ENCODE data around the gene PPFIA1. TPM values are rescaled to one million over a fixed set of nuclear protein-coding genes. Genes with fewer than 3 reads are reported as not detected.
A peak's percentile ranks its signal among the peaks of the same experiment; 100 is the strongest.

Gene PPFIA1
- polyA plus RNA-seq, 3 donors from 2014 or later = 4.6 to 13.4 (median 6.3) TPM

DNA sequence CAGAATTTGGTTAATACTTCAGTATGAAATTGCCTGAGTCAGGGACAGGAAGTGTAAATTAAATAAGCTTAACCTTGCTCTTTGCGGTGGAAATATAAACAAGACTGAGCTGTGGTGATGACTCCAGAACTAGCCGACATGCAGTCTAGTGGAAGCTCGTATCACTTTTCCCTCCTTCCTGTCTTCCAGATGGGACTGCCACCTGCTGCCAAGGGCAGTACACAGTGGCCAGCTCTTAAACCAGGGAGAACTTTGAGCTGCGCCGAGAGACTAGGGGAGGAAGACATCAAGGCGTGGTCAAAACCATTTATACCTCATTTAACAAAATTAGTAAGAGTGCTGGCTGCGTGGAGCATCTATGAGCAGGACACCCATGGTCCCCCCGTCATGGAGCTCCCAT lies 96.6 kb downstream of the PPFIA1 start:
- peak overlapping the region; percentile 20 to 91 (median 71) for H3K4me3 Mint-ChIP-seq
- no peaks in the 10 kb centered on the region for H3K9me3 Mint-ChIP-seq
- peaks cover 20 to 39% (median 37%) of the 10 kb centered on the region in 3 donors for H3K36me3 Mint-ChIP-seq
- H3K27ac Mint-ChIP-seq = peak overlapping the region in 1 of 6 donors; percentile 2
- H3K27me3 Mint-ChIP-seq (ENCODE audit: low read depth in 3 of 3) = peaks cover 13 to 31% (median 17%) of the 10 kb centered on the region in 3 donors
- H3K4me1 Mint-ChIP-seq = peaks cover 37 to 38% of the 10 kb centered on the region in 2 donors
- no peak for DNase-seq

DNA sequence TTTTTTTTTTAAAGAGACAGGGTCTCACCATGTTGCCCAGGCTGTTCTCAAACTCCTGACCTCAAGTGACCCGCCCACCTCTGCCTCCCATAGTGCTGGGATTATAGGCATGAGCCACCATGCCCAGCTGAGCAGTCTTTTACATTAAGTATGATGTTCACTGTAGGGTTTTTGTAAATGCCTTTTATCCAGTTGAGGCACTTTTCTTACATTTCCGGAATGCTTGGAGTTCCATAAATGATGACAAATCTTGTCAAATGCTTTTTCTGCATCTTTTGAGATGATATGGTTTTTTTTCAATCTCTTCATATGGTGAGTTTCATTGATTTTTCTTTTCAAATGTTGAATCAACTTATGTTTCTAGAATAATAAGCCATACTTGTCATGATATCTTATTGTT lies 98.5 kb downstream of the PPFIA1 start:
- no peak overlapping the region for H3K27ac Mint-ChIP-seq
- no peak for DNase-seq
- no peak overlapping the region for H3K4me3 Mint-ChIP-seq
- H3K4me1 Mint-ChIP-seq = peaks cover 35 to 37% of the 10 kb centered on the region in 2 donors
- peaks cover 13 to 28% (median 17%) of the 10 kb centered on the region in 3 donors for H3K27me3 Mint-ChIP-seq (ENCODE audit: low read depth in 3 of 3)
- H3K9me3 Mint-ChIP-seq = no peaks in the 10 kb centered on the region
- peaks cover 23 to 42% (median 41%) of the 10 kb centered on the region in 3 donors for H3K36me3 Mint-ChIP-seq

DNA sequence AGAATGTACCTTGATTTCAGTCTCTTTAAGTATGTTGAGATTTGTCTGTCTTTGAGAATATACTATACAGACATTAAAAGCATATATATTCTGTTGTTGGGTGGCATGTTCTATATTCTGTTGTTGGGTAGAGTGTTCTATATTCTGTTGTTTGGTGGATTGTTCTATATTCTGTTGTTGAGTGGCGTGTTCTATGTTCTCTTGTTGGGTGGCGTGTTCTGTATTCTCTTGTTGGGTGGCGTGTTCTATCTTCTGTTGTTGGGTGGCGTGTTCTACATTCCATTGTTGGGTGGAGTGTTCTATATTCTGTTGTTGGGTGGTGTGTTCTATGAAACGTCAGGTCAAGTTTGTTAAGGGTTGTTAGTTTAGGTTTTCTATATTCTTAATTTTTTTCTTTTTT lies 100.8 kb downstream of the PPFIA1 start:
- Mint-ChIP-seq H3K9me3 (no peaks in the 10 kb centered on the region), H3K4me1 (peaks cover 13 to 14% of the 10 kb centered on the region in 2 donors), H3K27me3 (ENCODE audit: low read depth in 3 of 3) (peaks cover 8 to 12% (median 9%) of the 10 kb centered on the region in 3 donors), H3K4me3 (no peak overlapping the region), H3K27ac (no peak overlapping the region), H3K36me3 (peaks cover 21 to 52% (median 48%) of the 10 kb centered on the region in 3 donors)
- DNase-seq = no peak

DNA sequence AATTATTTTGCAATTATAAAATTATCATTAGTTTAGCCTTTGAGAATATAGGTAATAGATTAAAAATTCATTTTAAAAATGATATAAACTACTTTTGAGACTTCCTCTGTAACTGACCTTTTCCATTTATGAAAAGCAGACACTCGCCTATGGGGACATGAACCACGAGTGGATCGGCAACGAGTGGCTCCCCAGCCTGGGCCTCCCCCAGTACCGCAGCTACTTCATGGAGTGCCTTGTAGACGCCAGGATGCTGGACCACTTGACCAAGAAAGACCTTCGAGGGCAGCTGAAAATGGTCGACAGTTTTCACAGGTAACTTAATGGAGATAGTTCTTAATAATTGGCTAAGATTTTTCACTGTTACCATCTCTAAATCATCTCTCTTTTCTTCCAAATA lies 101.6 kb downstream of the PPFIA1 start:
- no peak overlapping the region for H3K27ac Mint-ChIP-seq
- peaks cover 25 to 57% (median 52%) of the 10 kb centered on the region in 3 donors for H3K36me3 Mint-ChIP-seq
- H3K9me3 Mint-ChIP-seq = no peaks in the 10 kb centered on the region
- H3K4me3 Mint-ChIP-seq = no peak overlapping the region
- H3K4me1 Mint-ChIP-seq = peaks cover 4 to 6% of the 10 kb centered on the region in 2 donors
- H3K27me3 Mint-ChIP-seq (ENCODE audit: low read depth in 3 of 3) = peaks cover 7 to 9% (median 9%) of the 10 kb centered on the region in 3 donors
- DNase-seq = no peak

DNA sequence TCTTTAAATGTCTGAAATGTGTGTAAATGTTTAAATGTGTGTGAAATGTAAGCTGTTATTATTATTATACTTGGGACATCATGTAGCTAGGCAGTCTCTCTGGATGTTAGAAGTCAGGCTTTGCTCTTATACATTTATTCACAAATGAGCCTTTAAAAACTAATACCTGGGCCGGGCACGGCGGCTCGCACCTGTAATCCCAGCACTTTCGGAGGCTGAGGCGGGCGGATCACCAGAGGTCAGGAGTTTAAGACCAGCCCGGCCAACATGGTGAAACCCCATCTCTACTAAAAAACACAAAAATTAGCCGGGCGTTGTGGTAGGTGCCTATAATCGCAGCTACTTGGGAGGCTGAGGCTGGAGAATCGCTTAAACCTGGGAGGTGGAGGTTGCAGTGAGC lies 106.1 kb downstream of the PPFIA1 start:
- Mint-ChIP-seq H3K27ac (no peak overlapping the region), H3K27me3 (ENCODE audit: low read depth in 3 of 3) (peaks cover 2 to 4% (median 2%) of the 10 kb centered on the region in 3 donors), H3K4me3 (no peak overlapping the region), H3K9me3 (no peaks in the 10 kb centered on the region), H3K4me1 (no peaks in the 10 kb centered on the region), H3K36me3 (peaks cover 36 to 64% (median 58%) of the 10 kb centered on the region in 3 donors)
- no peak for DNase-seq

DNA sequence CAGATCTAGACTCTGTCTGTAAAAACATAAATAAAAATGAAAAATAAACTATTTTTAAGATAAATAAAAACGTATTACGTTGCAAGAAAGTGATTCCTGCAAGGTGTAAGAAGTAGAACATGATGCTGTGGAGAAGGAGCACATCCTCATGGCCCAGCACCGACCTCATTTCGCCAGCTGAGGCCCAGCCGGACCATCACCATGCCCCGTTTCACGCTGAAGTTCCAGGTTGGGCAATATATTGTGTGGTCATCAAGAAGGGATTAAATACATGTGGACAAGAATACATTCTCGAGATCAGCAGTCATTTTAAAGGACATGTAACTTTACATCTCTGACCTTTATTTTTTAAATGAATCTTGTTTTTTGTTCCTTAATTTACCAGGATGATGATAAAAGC lies 107.2 kb downstream of the PPFIA1 start:
- peaks cover 40 to 67% (median 62%) of the 10 kb centered on the region in 3 donors for H3K36me3 Mint-ChIP-seq
- no peak overlapping the region for H3K4me3 Mint-ChIP-seq
- H3K9me3 Mint-ChIP-seq = no peaks in the 10 kb centered on the region
- no peak overlapping the region for H3K27ac Mint-ChIP-seq
- H3K27me3 Mint-ChIP-seq (ENCODE audit: low read depth in 3 of 3) = peaks cover 2 to 4% (median 2%) of the 10 kb centered on the region in 3 donors
- no peak for DNase-seq
- H3K4me1 Mint-ChIP-seq = no peaks in the 10 kb centered on the region

DNA sequence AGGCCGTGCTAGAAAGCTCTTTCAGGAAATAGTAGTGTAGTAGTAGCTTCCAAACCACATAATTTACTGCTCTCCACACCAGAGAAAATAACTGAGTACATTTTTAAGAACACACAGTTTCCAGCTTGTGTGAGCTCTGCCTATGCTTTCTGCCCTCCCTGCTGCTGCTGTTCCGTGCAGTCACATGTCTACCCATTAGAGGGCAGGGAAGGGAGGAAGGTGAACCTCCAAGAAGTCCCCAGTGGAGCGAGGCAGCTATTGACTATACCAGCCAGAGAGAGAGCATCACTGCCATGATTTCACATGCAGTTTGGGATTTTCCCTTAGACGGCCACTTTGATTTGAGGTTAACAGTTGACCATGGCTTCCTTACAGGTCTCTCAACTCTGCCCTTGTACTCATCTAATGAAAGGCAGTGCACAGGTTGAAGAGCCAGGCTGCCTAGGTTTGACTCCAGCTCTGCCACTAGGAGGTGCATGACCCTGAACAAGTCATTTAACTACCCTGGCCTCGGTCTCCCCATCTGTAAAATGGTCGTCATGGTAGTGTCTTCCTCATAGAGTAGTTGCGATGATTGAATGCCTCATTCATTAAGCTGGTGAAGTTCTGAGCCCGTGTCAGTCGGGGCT lies 108.1 kb downstream of the PPFIA1 start:
- peaks cover 2 to 4% (median 2%) of the 10 kb centered on the region in 3 donors for H3K27me3 Mint-ChIP-seq (ENCODE audit: low read depth in 3 of 3)
- DNase-seq = no peak
- no peaks in the 10 kb centered on the region for H3K9me3 Mint-ChIP-seq
- peaks cover 40 to 67% (median 58%) of the 10 kb centered on the region in 3 donors for H3K36me3 Mint-ChIP-seq
- H3K4me1 Mint-ChIP-seq = no peaks in the 10 kb centered on the region
- H3K4me3 Mint-ChIP-seq = no peak overlapping the region
- no peak overlapping the region for H3K27ac Mint-ChIP-seq

DNA sequence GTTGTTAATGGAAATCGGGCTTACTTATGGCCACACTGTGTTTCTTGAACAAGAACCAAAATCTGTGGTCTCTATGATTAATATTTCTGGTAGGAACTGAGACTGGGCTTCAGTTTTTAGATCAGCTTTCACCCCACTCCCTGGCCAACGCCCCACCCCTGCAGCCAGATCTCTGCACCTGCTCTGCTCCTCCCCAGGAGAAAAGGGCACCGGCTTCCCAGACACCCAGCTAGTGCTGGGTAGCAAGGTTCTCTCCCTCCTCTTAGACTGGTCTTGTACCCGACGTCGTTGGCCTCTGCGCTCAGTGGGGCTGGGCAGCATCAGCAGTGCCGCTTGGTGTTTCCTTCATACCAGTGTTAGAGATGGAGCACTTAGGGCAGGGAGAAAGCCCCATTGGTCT lies 110.9 kb downstream of the PPFIA1 start:
- Mint-ChIP-seq H3K4me3 (no peak overlapping the region), H3K27me3 (ENCODE audit: low read depth in 3 of 3) (peaks cover 2 to 4% (median 2%) of the 10 kb centered on the region in 3 donors), H3K9me3 (no peaks in the 10 kb centered on the region), H3K36me3 (peaks cover 49 to 65% (median 55%) of the 10 kb centered on the region in 3 donors), H3K4me1 (no peaks in the 10 kb centered on the region), H3K27ac (no peak overlapping the region)
- DNase-seq = no peak

DNA sequence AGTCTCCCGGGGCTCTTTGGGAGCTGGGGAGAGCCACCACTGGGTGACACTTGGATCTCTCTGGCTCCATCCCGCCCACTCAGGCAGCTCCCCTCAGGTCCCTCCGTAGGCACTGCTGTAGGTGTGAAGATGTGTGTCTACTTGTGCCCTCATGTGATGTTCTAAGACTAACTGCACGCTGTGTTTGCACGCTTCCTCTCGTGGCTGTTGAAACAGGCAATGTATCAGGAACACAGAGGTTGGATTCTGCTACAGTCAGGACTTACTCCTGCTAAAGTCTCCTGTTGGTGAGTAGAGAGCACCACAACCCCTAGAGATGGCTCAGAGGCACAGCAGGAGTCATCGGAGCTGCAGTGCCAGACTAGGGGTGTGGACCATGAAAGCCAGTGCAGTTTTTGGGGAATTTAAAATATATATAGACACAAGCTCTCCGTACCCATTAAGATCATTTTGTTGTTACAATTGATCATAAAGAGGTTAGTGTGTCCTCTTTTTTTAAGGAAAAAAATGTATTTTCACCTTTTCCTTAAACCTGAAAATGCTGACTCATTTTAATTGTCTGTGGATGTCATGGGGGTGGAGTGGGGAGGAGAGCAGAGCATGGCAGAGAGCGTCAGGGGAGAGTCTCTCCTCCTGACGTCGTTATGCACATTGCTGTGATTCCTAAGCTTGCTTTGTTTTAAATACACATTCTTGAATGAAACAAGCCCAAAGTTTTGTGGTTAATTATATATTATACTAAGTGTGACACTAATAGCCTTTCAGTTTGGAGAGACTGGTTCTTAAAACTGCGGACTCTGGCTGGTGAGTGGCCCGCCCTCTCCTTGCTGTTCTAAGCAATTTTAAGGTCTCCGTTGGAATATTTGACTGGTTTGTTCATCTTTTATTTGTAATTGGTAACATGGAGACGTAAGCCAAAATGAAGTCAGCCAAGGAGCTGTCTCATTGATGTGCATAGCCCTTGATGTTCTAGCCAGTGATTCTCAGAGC lies 111.7 kb downstream of the PPFIA1 start:
- peaks cover 2 to 4% (median 2%) of the 10 kb centered on the region in 3 donors for H3K27me3 Mint-ChIP-seq (ENCODE audit: low read depth in 3 of 3)
- H3K36me3 Mint-ChIP-seq = peaks cover 45 to 58% (median 49%) of the 10 kb centered on the region in 3 donors
- no peak overlapping the region for H3K27ac Mint-ChIP-seq
- DNase-seq = no peak
- no peak overlapping the region for H3K4me3 Mint-ChIP-seq
- H3K9me3 Mint-ChIP-seq = no peaks in the 10 kb centered on the region
- no peaks in the 10 kb centered on the region for H3K4me1 Mint-ChIP-seq

DNA sequence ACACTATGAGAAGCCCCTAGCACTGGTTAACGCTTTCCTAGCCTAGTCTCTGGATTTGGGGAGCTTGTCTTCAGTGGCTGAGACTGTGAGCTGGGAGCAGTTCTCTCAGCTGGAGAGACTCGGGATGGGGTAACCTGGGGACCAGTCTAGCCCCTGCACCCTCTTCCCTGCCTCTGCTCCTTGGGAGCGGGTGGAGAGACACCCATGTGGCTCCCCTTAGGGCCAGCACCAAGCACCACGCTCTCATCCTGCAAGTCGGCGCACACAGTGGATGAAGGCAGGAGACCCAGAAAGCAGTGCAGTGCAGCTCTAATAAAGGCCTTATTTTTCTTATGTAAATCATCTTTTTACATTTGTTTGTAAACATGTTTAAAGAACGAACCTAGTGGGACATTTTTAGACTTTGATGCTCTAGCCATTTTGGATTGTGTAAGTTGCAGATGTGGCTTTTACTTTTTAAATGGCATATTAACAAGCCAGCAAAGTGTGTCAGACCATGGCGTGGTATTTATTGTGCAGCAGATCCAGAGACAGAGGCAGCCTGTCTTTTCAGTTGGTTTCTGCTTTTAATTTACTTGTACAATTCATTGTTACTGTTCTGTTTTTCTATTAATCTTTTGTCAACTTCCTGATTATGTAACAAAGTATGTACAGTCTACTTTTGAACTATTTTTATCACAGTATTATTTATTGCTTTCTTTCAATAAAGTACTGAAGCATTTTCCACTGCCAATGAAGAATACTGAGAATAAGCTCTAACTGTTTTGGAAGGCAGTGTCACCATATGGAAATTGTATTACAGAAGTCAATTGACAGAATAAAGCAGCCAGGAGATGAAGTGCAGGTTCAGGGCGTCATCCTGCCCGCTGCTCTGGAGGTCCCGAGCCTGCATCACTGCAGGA lies 113.4 kb downstream of the PPFIA1 start:
- H3K4me1 Mint-ChIP-seq = no peaks in the 10 kb centered on the region
- peaks cover 31 to 42% (median 39%) of the 10 kb centered on the region in 3 donors for H3K36me3 Mint-ChIP-seq
- H3K27me3 Mint-ChIP-seq (ENCODE audit: low read depth in 3 of 3) = peaks cover 6 to 9% (median 8%) of the 10 kb centered on the region in 3 donors
- no peak overlapping the region for H3K4me3 Mint-ChIP-seq
- no peaks in the 10 kb centered on the region for H3K9me3 Mint-ChIP-seq
- no peak for DNase-seq
- H3K27ac Mint-ChIP-seq = no peak overlapping the region

DNA sequence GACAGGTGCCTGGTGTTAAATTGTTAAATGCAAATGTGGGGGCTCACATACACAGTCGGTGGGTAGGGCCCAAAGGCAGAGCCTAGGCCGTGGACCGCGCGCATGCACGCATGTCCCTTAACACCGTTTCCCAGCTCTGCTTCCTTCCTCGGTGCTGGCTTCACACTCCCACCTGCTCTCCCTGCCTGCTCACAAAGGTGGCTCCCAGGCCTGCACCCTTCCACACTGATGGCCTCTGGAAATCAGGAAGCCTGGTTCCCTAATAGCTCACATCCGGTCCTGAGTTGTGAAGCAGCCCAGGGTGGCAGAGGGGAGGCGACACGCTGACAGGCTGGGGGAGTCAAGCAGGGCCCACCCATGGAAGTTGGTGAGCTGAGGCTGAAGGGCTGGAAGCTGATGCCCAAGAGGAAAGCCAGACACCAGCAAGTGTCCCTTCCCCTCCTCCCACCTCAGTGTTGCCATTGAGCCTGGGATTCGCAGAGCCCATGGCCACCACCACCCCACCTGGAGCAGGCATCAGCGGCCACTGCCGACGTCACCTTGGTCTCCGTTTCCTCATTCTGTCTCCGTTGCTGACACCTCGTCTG lies 114.2 kb downstream of the PPFIA1 start:
- no peak overlapping the region for H3K4me3 Mint-ChIP-seq
- H3K27me3 Mint-ChIP-seq (ENCODE audit: low read depth in 3 of 3) = peaks cover 7 to 9% (median 8%) of the 10 kb centered on the region in 3 donors
- H3K4me1 Mint-ChIP-seq = no peaks in the 10 kb centered on the region
- H3K36me3 Mint-ChIP-seq = peaks cover 30 to 42% (median 38%) of the 10 kb centered on the region in 3 donors
- H3K9me3 Mint-ChIP-seq = no peaks in the 10 kb centered on the region
- peak overlapping the region in 1 of 6 donors; percentile 45 for H3K27ac Mint-ChIP-seq
- DNase-seq = no peak

DNA sequence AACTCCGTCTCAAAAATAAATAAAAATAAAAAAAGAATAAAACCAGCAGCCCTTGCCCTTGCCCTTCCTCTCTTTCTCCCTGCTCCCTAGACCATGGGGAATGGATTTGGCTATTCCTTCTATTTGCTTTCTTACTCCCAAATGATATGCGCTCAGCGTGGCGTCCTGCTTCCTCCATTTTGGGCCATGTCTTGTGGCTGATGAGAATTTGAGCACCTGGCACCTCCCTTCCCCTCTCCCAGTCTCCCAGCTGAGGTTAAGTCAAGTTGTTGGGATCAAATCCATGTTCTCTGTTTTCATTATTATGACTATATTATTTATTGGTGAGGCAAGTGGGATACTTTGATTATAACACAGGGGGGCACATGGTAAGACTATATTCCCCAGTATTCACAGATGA lies 117.1 kb downstream of the PPFIA1 start:
- DNase-seq = no peak
- Mint-ChIP-seq H3K4me3 (no peak overlapping the region), H3K27ac (no peak overlapping the region), H3K9me3 (no peaks in the 10 kb centered on the region), H3K36me3 (peaks cover 17 to 28% (median 21%) of the 10 kb centered on the region in 3 donors), H3K4me1 (no peaks in the 10 kb centered on the region), H3K27me3 (ENCODE audit: low read depth in 3 of 3) (peaks cover 12 to 18% (median 14%) of the 10 kb centered on the region in 3 donors)

DNA sequence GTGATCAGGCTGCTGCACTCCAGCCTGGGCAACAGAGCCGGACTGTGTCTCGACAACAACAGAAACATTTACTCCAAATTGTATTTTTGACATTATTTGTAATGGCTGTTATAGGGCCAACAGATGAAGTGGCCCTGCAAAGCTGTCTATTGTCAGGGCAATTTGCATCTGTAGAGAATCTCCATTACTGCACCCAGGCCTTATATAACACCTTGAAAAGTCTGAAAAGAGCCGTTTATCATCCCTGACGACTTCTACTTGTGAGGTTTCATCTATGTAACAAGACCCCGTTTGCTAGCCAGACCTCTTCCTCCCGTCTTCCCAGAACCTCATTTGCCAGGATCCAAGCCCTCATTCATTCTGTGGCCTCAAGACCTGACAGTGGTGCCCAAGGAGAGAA lies 118.7 kb downstream of the PPFIA1 start:
- Mint-ChIP-seq H3K27ac (no peak overlapping the region), H3K9me3 (no peaks in the 10 kb centered on the region), H3K36me3 (peaks cover 10 to 16% (median 15%) of the 10 kb centered on the region in 3 donors), H3K27me3 (ENCODE audit: low read depth in 3 of 3) (peaks cover 16 to 22% (median 18%) of the 10 kb centered on the region in 3 donors), H3K4me1 (no peaks in the 10 kb centered on the region), H3K4me3 (no peak overlapping the region)
- DNase-seq = no peak

Measured in immature natural killer cell (primary cell).